ENCODE results near the gene RAD23B.

Gene RAD23B

GRCh38 chr9:107337676-107338590 lies 54.9 kb downstream of the RAD23B start:
- no peak for DNase-seq

- no peak for DNase-seq
Observed at GRCh38 chr9:107338911-107339659, 56.0 kb downstream of the RAD23B start.

- no peak for DNase-seq
Observed at GRCh38 chr9:107340920-107341632, 58.0 kb downstream of the RAD23B start.

- no peak for DNase-seq
Observed at GRCh38 chr9:107342476-107343161, 59.5 kb downstream of the RAD23B start.

- no peak for DNase-seq
Observed at GRCh38 chr9:107345327-107345726, 62.2 kb downstream of the RAD23B start.

GRCh38 chr9:107348836-107349235 lies 65.8 kb downstream of the RAD23B start:
- DNase-seq, result no peak

GRCh38 chr9:107350443-107350842 lies 67.4 kb downstream of the RAD23B start:
- DNase-seq, result no peak

GRCh38 chr9:107351382-107352045 lies 68.4 kb downstream of the RAD23B start:
- DNase-seq, result no peak

GRCh38 chr9:107355394-107355793 lies 72.3 kb downstream of the RAD23B start:
- no peak for DNase-seq

GRCh38 chr9:107358986-107359385 lies 75.9 kb downstream of the RAD23B start:
- no peak for DNase-seq

GRCh38 chr9:107360098-107360497 lies 77.0 kb downstream of the RAD23B start:
- no peak for DNase-seq

- DNase-seq, result no peak
Observed at GRCh38 chr9:107361816-107362215, 78.7 kb downstream of the RAD23B start.

GRCh38 chr9:107363516-107364152 lies 80.6 kb downstream of the RAD23B start:
- no peak for DNase-seq

GRCh38 chr9:107367727-107368502 lies 84.8 kb downstream of the RAD23B start:
- DNase-seq, result no peak

- DNase-seq, result no peak
Observed at GRCh38 chr9:107368696-107369095, 85.6 kb downstream of the RAD23B start.

GRCh38 chr9:107373809-107374208 lies 90.7 kb downstream of the RAD23B start:
- DNase-seq, result no peak

GRCh38 chr9:107375001-107375400 lies 91.9 kb downstream of the RAD23B start:
- no peak for DNase-seq

- no peak for DNase-seq
Observed at GRCh38 chr9:107375651-107376369, 92.7 kb downstream of the RAD23B start.

- no peak for DNase-seq
Observed at GRCh38 chr9:107378006-107378405, 94.9 kb downstream of the RAD23B start.
